IMR-90 (cell line): ENCODE measurements around the gene PLSCR3. TPM values are rescaled to one million over a fixed set of nuclear protein-coding genes. Genes with fewer than 3 reads are reported as not detected.

Experiments
- ATAC-seq: fragments of 200-7000 bp; cut with Tn5 transposase; 2 replicates; pipeline ENCODE4 v1.9.1; 2020; ENCODE audit warnings: low read depth, mild to moderate bottlenecking, moderate library complexity
- BruUV-seq: library from RNA; stranded (reverse); fragments of 400-500 nt; replicated peaks from 2 replicates; lab custom pipeline; 2021; lab: Mats Ljungman, UMichigan
- CTCF ChIA-PET: fragments of 300-600 bp; formaldehyde crosslinking; extraction: SDS; loops from one replicate; lab custom pipeline; 2021; ENCODE audit warnings: antibody characterized with exemption; lab: Yijun Ruan, JAX
- POLR2A ChIA-PET: fragments of 300-600 bp; sonication (Branson Sonifier 250); formaldehyde crosslinking; loops from one replicate; lab custom pipeline; 2022; ENCODE audit warnings: antibody characterized with exemption; ENCODE audit not compliant: unreplicated experiment; lab: Charles Lee
- DNase-seq: peaks from one replicate; pipeline ENCODE4 v3.0.0; 2013
- H2AFZ ChIP-seq: replicated peaks from 2 replicates; pipeline ENCODE3; 2013; ENCODE audit warnings: low read length, mild to moderate bottlenecking; ENCODE audit not compliant: poor library complexity
- H2AK5ac ChIP-seq: 2 replicates; pipeline ENCODE4 v1.6.1; 2013; ENCODE audit warnings: low read depth, low read length, inconsistent platforms
- H2AK9ac ChIP-seq: replicated peaks from 2 replicates; pipeline ENCODE3; 2013; ENCODE audit warnings: mild to moderate bottlenecking, low read depth, low read length, moderate library complexity; ENCODE audit not compliant: poor library complexity
- H2BK120ac ChIP-seq: 2 replicates; pipeline ENCODE4 v1.6.1; 2013; ENCODE audit warnings: low read depth, low read length, inconsistent platforms
- H2BK15ac ChIP-seq: 3 replicates; pipeline ENCODE4 v1.6.1; 2013; ENCODE audit warnings: low read depth, low read length, inconsistent platforms
- H2BK20ac ChIP-seq: 2 replicates; pipeline ENCODE4 v1.6.1; 2013; ENCODE audit warnings: low read depth, mild to moderate bottlenecking, inconsistent platforms, low read length, moderate library complexity
- H2BK5ac ChIP-seq: 2 replicates; pipeline ENCODE4 v1.6.1; 2013; ENCODE audit warnings: mild to moderate bottlenecking, low read depth, low read length, inconsistent platforms; ENCODE audit not compliant: poor library complexity, severe bottlenecking
- H3K14ac ChIP-seq: replicated peaks from 2 replicates; pipeline ENCODE4 v1.6.1; 2013; ENCODE audit warnings: low read depth, low read length, inconsistent platforms
- H3K18ac ChIP-seq: 2 replicates; pipeline ENCODE4 v1.6.1; 2013; ENCODE audit warnings: low read depth, low read length, control low read depth
- H3K23ac ChIP-seq: 2 replicates; pipeline ENCODE4 v1.6.1; 2013; ENCODE audit warnings: low read depth, low read length, inconsistent platforms
- H3K27ac ChIP-seq: 2 replicates; pipeline ENCODE4 v1.5.1; 2013; ENCODE audit warnings: mild to moderate bottlenecking, control low read depth, low read length; ENCODE audit not compliant: insufficient read depth
- H3K27me3 ChIP-seq: 2 replicates; pipeline ENCODE4 v1.6.1; 2013; ENCODE audit warnings: low read length; ENCODE audit not compliant: control insufficient read depth, insufficient read depth
- H3K36me3 ChIP-seq: 2 replicates; pipeline ENCODE4 v1.6.1; 2013; ENCODE audit warnings: low read length, mixed read lengths; ENCODE audit not compliant: control insufficient read depth, insufficient read depth
- H3K4ac ChIP-seq: 2 replicates; pipeline ENCODE4 v1.6.1; 2013; ENCODE audit warnings: low read depth, low read length, inconsistent platforms
- H3K4me1 ChIP-seq: 2 replicates; pipeline ENCODE4 v1.6.1; 2013; ENCODE audit warnings: low read length, mixed read lengths; ENCODE audit not compliant: control insufficient read depth, insufficient read depth
- H3K4me2 ChIP-seq: 2 replicates; pipeline ENCODE4 v1.6.1; 2013; ENCODE audit warnings: low read depth, mild to moderate bottlenecking, control low read depth, low read length, moderate library complexity
- H3K4me3 ChIP-seq: 2 replicates; pipeline ENCODE4 v1.5.1; 2013; ENCODE audit warnings: low read depth, mild to moderate bottlenecking, control low read depth, low read length, moderate library complexity; ENCODE audit not compliant: insufficient read depth
- H3K56ac ChIP-seq: 2 replicates; pipeline ENCODE4 v1.6.1; 2013; ENCODE audit warnings: low read length, inconsistent platforms; ENCODE audit not compliant: insufficient read depth; ENCODE audit errors: extremely low read depth
- H3K79me1 ChIP-seq, 2 experiments: 2 replicates each; pipeline ENCODE4 v1.6.1; 2013; ENCODE audit warnings: low read length in 2 of 2, inconsistent platforms in 1 of 2, low read depth in 1 of 2
- H3K9ac ChIP-seq: 2 replicates; pipeline ENCODE4 v1.6.1; 2013; ENCODE audit warnings: low read depth, low read length, control low read depth
- H3K9me1 ChIP-seq: 2 replicates; pipeline ENCODE4 v1.6.1; 2013; ENCODE audit warnings: low read length, inconsistent platforms; ENCODE audit not compliant: insufficient read depth
- H3K9me3 ChIP-seq: 2 replicates; pipeline ENCODE4 v1.6.1; 2013; ENCODE audit warnings: low read length; ENCODE audit not compliant: control insufficient read depth, insufficient read depth
- H4K20me1 ChIP-seq: 2 replicates; pipeline ENCODE4 v1.6.1; 2013; ENCODE audit warnings: low read length, inconsistent platforms; ENCODE audit not compliant: insufficient read depth
- H4K5ac ChIP-seq: 2 replicates; pipeline ENCODE4 v1.6.1; 2013; ENCODE audit warnings: mild to moderate bottlenecking, low read depth, low read length, control low read depth
- H4K8ac ChIP-seq, 2 experiments: 2 replicates each; pipeline ENCODE4 v1.6.1; 2013; ENCODE audit warnings: low read depth in 2 of 2, low read length in 2 of 2, control low read depth in 1 of 2, inconsistent platforms in 1 of 2
- H4K91ac ChIP-seq: 2 replicates; pipeline ENCODE4 v1.6.1; 2013; ENCODE audit warnings: low read depth, low read length, inconsistent platforms; ENCODE audit not compliant: insufficient read depth
- CTCF ChIP-seq: conservative IDR thresholded peaks from 2 replicates; pipeline ENCODE4 v1.5.1; 2012; ENCODE audit warnings: mild to moderate bottlenecking, low read depth, low read length, improper control_type of control experiment
- FOS ChIP-seq: fragments of 150-350 bp; IDR thresholded peaks from 2 replicates; pipeline ENCODE4 v1.6.1; 2016; ENCODE audit warnings: low read depth, low read length
- RFX5 ChIP-seq: IDR thresholded peaks from 2 replicates; pipeline ENCODE4 v1.8.0; 2012; ENCODE audit warnings: low read depth, mild to moderate bottlenecking, low read length, moderate library complexity
- WGBS, 2 experiments: methylation state at CpG; one replicate each; pipeline versions ENCODE4 v1.1.5 to v1.1.7; 2013; ENCODE audit warnings: missing lambda C conversion rate in 2 of 2; ENCODE audit not compliant: insufficient read length in 1 of 2; ENCODE audit errors: extremely low coverage in 2 of 2; 5-methylcytosine and 5-hydroxymethylcytosine counted together
- dilution Hi-C: fragments of 300-500 bp; cut with HindIII; formaldehyde crosslinking; loops from one replicate; pipeline ENCODE4 v1.14.3; 2018; ENCODE audit warnings: low sequenced_read_pairs; ENCODE audit not compliant: unreplicated experiment
- in situ Hi-C: fragments of 300-500 bp; cut with MboI; formaldehyde crosslinking; loops from 3 replicates; pipeline ENCODE4 v1.14.3; 2019; ENCODE audit warnings: low sequenced_read_pairs, inconsistent platforms, mixed read lengths
- intact Hi-C: fragments of 100-400 bp; cut with micrococcal nuclease; formaldehyde crosslinking; loops from 2 replicates; pipeline ENCODE4 v1.10.0; 2022
- polyA plus RNA-seq, 3 experiments: library from polyadenylated mRNA; depleted of rRNA; stranded (reverse); fragments of >200 nt; gene quantifications; 2 replicates each; pipeline ENCODE4 v1.2.3, GENCODE V29; 2012; ENCODE audit warnings: low replicate concordance in 1 of 3
- total RNA-seq: library from RNA; depleted of rRNA; stranded (reverse); fragments of >200 nt; gene quantifications from 2 replicates; pipeline ENCODE4 v1.2.3, GENCODE V29; 2012
- TF ChIP-seq, protein P1 (sequence below): fragments of 150-350 bp; IDR thresholded peaks from 2 replicates; pipeline ENCODE4 v1.6.1; 2017; ENCODE audit warnings: mild to moderate bottlenecking, antibody characterized with exemption, low read length, low read depth

The PLSCR3 gene
- total and polyA plus RNA-seq, 2 of the 4 experiments (the other 2 are of a cell fraction), result 6.1 to 116 TPM

DNA sequence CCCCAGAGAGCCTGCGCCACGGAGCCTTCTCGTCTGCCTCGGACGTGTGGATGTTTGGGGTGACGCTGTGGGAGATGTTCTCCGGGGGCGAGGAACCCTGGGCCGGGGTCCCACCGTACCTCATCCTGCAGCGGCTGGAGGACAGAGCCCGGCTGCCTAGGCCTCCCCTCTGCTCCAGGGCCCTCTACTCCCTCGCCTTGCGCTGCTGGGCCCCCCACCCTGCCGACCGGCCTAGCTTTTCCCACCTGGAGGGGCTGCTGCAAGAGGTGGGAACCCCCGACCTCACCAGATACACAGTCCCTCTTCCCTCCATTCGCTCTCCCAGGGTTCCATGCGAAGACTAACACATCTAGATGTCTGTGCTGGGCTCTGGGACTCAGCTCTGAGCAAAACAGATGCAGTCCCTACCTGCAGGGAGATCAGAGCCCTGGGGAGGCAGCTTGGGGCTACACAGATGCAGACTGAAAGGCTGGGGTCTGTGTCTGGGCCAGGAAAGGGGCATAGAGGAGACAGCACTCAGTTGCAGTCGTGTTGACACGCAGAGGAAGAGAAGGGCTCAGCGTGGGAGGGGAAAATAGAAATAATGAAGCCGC lies 9.7 kb downstream of the PLSCR3 start (continued):
- no peak for TF ChIP-seq FOS

GRCh38 chr17:7383742-7384488 lies 10.4 kb downstream of the PLSCR3 start:
- Histone ChIP-seq H3K18ac (no peak overlapping the region), H2AFZ (peak overlapping the region; percentile 89), H2BK15ac (no peak overlapping the region), H3K9ac (no peak overlapping the region), H3K56ac (no peak overlapping the region), H3K27me3 (peaks cover 26% of the 10 kb centered on the region), H4K20me1 (no peaks in the 10 kb centered on the region), H3K9me1 (peaks cover 2% of the 10 kb centered on the region; the same call in 1 of the 2 replicates), H2BK20ac (no peak overlapping the region), H4K91ac (no peak overlapping the region), H2AK9ac (peak overlapping the region; percentile 33), H3K36me3 (peaks cover 10% of the 10 kb centered on the region; the same call in 1 of the 2 replicates), H3K14ac (0 out of 2 replicates have a peak overlapping the region, but pooled peaks have one; percentile 5), H3K79me1 (no peaks in the 10 kb centered on the region), H2BK5ac (no peak overlapping the region), H3K9me3 (peaks cover 8% of the 10 kb centered on the region; the same call in 1 of the 2 replicates), H3K4ac (no peak overlapping the region), H4K5ac (no peak overlapping the region), H3K4me3 (peak overlapping the region; percentile 23), H3K27ac (no peak overlapping the region), H3K4me2 (peak overlapping the region; percentile 61), H4K8ac (no peak overlapping the region; a peak in 1 of 4 replicates), H3K4me1 (peaks cover 7% of the 10 kb centered on the region; the same call in 1 of the 2 replicates), H3K23ac (no peak overlapping the region; the same call in none of the 2 replicates), H2AK5ac (0 out of 2 replicates have a peak overlapping the region, but pooled peaks have one; percentile 20), H2BK120ac (no peak overlapping the region)
- WGBS, 2 experiments, result 9% methylated on average over 44 of the region's 65 CpGs; no CpG with 5 or more reads in 1 of the 2 experiments
- no TSS peak for BruUV-seq
- ChIA-PET CTCF (no interaction called here), POLR2A (no interaction called here)
- DNase-seq, result peak; percentile 13
- TF ChIP-seq CTCF (no peak), RFX5 (no peak)
- TF ChIP-seq, protein P1, sequence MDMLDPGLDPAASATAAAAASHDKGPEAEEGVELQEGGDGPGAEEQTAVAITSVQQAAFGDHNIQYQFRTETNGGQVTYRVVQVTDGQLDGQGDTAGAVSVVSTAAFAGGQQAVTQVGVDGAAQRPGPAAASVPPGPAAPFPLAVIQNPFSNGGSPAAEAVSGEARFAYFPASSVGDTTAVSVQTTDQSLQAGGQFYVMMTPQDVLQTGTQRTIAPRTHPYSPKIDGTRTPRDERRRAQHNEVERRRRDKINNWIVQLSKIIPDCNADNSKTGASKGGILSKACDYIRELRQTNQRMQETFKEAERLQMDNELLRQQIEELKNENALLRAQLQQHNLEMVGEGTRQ, result no peak
- dilution Hi-C loops, result no loop called here
- in situ Hi-C loops, result no loop called here
- ATAC-seq, result peak; percentile 84
- intact Hi-C loops, result no loop called here
